UCSD-AML1 (cell line): ENCODE results near the gene STRADA.

Experiments
- DNase-seq: peaks from one replicate; lab custom pipeline; 2025; ENCODE audit not compliant: unreplicated experiment; lab: John Stamatoyannopoulos, UW

Gene STRADA, protein sequence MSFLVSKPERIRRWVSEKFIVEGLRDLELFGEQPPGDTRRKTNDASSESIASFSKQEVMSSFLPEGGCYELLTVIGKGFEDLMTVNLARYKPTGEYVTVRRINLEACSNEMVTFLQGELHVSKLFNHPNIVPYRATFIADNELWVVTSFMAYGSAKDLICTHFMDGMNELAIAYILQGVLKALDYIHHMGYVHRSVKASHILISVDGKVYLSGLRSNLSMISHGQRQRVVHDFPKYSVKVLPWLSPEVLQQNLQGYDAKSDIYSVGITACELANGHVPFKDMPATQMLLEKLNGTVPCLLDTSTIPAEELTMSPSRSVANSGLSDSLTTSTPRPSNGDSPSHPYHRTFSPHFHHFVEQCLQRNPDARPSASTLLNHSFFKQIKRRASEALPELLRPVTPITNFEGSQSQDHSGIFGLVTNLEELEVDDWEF

GRCh38 chr17:63741408-63742173 lies at the start of gene STRADA:
Gene STRADA (minus strand): TSS chr17:63741799. CDS start chr17:63728369, 13,430 bp downstream.
- peak; percentile 99 for DNase-seq

GRCh38 chr17:63790057-63790456 lies 48.5 kb upstream of the STRADA start:
- DNase-seq, result no peak

- no peak for DNase-seq
Measured at GRCh38 chr17:63786971-63787711, 45.5 kb upstream of the STRADA start.

- DNase-seq, result no peak
Measured at GRCh38 chr17:63786117-63786516, 44.5 kb upstream of the STRADA start.

DNA sequence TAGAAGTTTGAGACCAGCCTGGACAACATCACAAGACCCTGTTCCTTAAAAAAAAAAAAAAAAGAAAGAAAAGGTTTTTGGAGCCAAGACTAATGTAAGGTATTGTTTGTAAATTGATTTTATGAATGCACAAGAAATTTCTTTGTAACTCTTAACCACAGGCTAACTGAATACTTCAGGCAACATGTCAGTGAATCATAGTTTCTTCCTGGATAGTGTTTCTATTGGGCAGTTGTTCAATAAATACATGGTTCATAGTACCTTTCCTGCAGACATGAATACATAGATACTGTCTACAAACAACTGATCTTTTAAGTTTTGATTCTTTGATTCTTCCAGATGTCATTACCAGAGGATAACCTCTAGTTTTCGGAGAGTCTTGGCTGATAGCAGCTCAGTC lies 44.0 kb upstream of the STRADA start:
- no peak for DNase-seq

DNA sequence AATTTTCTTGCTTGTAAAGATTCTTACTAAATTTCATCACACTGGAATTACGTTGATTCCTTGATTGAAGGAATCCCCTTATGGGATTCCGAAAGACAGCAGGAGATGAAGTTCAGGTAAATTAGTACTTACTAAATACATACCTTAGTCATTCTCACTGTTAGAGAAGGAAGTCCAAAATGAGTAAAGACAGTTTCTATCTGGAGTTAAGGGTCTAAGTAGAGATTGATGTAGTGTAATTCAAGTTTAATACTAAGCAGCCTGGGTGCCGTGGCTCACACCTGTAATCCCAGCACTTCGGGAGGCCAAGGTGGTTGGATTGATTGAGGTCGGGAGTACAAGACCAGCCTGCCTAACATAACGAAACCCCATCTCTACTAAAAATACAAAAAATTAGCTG lies 41.9 kb upstream of the STRADA start:
- DNase-seq, result no peak

- no peak for DNase-seq
Measured at GRCh38 chr17:63780928-63781327, 39.3 kb upstream of the STRADA start.

DNA sequence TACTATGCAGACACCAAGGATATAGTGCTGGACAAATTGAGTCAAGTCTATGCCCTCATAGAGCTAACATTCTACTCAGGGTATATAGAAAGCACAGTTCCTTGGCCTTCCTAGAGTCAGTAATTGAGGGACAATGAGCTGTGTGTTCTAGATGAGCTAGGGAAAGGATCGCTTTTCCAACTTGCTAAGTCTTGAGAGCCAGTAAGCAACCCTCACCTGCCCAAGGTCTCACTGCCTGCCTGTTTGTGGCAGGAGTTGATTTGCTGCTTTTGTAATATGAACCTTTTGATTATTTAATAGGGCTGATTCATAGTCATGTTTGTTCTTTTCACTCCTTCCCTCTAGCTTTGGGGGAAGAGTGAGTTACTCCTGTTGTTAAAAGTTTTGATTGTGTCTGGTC lies 38.9 kb upstream of the STRADA start:
- no peak for DNase-seq

- no peak for DNase-seq
Measured at GRCh38 chr17:63775420-63775819, 33.8 kb upstream of the STRADA start.

GRCh38 chr17:63774969-63775265 lies 33.3 kb upstream of the STRADA start:
- no peak for DNase-seq

GRCh38 chr17:63774141-63774968 lies 32.8 kb upstream of the STRADA start, which contains the start of gene DDX42:
Gene DDX42 (plus strand): TSS chr17:63774170. CDS start chr17:63787050, 12,880 bp downstream.
- peak; percentile 72 for DNase-seq

DNA sequence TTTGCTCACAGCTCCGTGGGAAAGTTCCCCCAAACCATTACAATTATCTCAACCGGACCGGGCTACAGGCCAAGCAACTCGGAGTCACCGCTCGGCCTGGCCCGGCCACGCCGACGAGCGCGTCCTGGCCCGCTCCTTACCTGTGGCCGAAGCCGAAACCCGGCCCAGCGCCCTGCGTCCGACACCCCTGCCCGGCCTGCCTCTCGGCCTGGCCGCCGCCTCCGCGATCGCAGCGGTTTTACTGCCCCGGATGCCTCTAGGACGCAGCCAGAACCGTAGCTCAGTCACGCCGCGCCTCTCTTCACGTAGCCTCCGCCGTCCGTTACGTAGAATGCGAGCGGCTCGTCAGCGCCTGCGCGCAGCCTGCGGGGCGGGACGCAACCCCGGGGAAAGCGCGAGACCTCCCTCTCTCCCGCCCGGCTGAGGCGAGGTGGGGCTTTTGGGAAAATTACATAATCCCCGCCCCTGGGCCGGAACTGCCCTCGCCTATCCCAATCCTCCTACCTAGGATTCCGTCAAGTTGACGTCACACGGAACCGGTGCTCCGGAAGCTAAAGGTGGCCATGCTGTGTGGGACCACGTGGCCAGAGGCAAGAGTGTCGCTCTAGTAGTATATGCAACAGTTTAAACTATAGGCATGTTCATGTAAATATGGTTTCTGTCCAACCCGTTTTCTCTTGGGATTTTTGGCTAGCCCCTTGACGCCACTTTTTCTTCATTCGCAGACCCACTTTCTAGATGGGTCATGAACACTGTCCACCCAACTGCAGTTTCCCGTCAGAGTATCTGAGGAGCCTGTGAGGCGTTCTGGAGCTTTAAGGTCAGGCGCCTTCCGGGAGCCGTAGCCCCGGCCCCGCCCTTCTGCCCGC lies 31.9 kb upstream of the STRADA start, which contains the start of gene CCDC47:
CCDC47 (minus strand) TSS at position 326 of the 869 bp plus-strand sequence. CDS start 7,422 bp downstream, outside the sequence.
- DNase-seq, result peak; percentile 99

DNA sequence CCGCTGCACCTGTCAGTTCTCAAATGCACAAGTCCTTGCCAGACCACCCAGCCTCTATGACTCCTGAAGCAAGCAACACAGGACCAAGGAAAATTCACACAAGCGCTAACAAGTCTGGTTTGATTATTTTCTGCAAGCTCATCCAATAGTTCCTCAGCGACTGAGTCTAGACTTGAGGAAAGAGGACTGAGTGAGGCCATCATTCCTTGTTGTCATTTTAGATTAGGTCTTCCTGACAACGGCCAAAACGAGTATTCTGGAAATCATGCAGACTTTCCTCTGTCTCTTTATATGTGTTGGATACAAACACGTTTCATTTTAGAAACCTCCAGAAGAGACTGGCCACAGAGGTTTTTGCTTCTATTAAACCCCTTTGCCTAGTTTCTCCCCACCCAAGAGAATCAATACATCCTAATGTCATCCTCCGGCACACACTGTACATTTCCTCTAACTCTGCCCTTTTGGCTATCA lies 31.2 kb upstream of the STRADA start:
- DNase-seq, result no peak

GRCh38 chr17:63768433-63768832 lies 26.8 kb upstream of the STRADA start:
- no peak for DNase-seq

GRCh38 chr17:63766754-63767153 lies 25.2 kb upstream of the STRADA start:
- DNase-seq, result no peak

DNA sequence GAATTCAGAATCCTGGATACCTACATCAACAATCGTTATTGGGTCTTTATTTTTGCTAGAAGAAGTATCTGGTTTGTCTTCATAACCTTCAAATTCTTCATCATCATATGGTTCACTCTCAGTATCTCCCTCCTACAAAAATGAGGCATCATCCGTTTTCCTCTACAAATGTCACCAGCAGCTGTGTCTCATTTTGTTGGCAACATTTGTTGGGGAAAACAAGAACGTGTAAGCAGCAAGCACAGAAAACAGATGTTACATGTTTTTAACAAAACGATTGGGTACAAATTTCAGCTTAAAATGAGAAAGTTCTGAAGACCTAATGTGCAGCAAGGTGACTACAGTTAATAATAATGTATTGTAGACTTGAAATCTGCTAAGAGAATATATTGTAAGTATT lies 23.1 kb upstream of the STRADA start:
- no peak for DNase-seq

DNA sequence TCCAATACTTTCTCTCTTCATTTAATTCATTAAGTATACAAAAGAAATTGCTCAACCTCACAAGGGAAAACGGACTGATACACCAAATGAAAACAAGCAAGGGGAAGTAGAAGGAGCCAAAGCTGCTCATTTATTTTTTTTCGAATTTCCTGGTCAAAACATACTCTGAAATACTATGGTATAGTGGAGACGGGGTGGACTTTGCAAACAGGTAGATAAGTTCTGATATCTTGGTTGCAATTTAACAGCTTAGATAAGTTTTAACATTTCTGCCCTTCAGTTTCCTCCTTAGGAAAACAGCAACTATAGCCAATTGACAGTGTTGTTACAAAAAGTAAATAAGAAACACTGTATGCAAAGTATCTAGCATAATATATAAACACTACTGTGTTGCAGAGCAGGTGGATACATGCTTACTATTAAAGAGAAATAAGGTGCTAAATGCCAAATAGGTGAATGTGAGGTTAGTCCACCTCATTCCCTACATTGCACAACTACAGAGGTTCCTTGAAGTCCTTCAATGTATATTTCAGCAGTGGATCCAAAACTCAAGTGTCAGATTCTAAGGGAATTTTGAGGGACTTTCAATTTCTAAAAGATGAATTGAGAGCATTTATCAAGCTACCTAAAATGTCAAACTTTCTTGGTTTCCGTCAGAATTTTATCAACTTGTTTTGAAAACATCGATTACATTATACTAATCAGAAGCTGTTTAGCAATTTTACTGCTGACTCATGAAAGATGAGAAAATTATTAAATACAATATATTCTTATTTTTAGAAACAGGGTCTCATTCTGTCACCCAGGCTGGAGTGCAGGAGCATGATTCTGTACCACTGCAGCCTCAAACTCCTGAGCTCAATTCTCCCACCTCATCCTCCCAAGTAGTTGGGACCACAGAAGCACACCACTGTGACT lies 20.8 kb upstream of the STRADA start:
- no peak for DNase-seq

GRCh38 chr17:63760771-63761539 lies 19.4 kb upstream of the STRADA start:
- DNase-seq, result no peak
